Measurements from ENCODE around the gene SLC34A3.
A peak's percentile ranks its signal among the peaks of the same experiment; 100 is the strongest.

SLC34A3 gene

DNA sequence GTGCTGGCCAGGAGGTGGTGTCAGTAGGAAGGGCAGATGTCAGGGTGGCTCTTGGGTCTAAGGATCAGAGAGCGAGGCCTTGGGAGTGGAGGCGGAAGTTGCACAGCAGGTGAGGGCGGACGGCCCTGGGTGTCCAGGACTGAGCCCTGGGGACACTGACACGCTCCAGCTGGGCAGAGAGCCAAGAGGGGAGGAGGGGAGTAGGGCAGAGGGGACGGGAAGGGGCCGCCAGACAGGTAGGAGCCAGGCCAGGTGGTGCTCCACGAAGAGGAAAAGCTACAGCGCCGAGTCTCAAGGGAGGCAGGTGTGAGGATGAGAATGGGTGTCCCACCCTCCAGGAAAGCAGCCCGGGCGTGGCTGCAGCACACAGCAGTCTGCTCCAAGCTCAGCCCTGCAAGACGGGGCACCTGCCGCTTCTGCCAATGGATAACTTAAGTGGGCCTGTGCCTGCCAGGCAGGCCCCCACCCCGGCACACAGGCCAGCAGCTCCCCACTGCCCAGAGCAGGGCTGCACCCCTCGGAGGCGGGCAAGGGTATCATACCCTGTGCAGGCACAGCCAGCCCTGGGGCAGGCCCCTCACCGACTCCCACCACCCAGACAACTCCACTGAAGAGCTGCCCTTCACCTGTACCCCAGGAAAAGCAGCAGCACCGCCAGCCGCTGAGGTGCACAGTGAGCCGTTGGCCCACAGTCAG, 35.0 kb upstream of the SLC34A3 start:
- H3K4me3 ChIP-seq (replicated peaks; ENCODE audit: low read depth, low read length) = no peak overlapping the region
- no peak for DNase-seq (ENCODE audit: low read depth)
- no peak for TF ChIP-seq CTCF (IDR thresholded peaks at IDR 0.05; ENCODE audit: low read length, missing control alignments)

DNA sequence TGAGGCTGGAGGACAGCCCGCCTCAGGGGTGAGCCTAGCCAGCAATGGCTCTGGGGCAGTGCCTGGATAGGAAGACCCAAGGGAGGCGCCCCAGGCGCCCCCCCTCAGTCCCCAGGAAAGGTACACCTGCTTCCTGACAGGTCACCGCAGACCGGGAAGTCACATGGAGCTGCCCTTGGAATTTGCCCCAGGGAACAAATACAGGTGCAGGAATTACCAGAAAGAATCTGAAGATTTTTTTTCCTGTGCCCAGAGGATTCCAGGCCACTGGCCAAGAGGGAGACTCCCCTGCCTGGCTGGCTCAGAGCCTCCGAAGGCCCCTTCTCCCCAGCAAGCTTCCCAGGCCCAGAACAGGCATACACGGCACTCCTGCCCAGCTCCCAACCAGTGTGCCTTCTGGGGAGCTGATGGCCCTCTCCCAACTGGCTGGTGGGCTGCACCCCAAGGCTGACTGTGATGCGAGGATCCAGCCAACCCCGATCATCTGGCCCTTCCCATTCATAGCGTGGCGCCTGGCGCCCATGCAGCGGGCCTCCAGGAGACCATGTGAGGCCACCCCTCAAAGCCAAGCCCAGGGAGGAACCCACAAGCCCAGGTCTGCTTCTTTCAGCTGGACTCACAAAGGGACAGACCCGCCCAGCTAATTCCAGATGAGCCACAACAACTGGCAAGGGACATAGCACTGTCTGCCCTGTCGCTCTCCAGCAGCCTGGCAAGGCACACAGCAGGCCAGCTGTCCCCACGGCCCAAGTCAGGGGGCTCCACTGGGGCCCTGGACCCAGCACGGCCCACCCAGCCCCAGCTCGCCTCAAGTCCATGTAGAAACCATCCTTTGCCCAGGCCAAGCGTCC, 32.4 kb upstream of the SLC34A3 start:
- H3K4me3 ChIP-seq (replicated peaks; ENCODE audit: low read depth, low read length) = no peak overlapping the region
- no peak for TF ChIP-seq CTCF (IDR thresholded peaks at IDR 0.05; ENCODE audit: low read length, missing control alignments)
- no peak for DNase-seq (ENCODE audit: low read depth)

GRCh38 chr9:137198902-137199283, 31.8 kb upstream of the SLC34A3 start:
- no peak for DNase-seq (ENCODE audit: low read depth)
- peak overlapping the region; percentile 46 for H3K4me3 ChIP-seq (replicated peaks; ENCODE audit: low read depth, low read length)
- TF ChIP-seq CTCF (IDR thresholded peaks at IDR 0.05; ENCODE audit: low read length, missing control alignments) = no peak

- H3K4me3 ChIP-seq (replicated peaks; ENCODE audit: low read depth, low read length) = peak overlapping the region; percentile 46
- TF ChIP-seq CTCF (IDR thresholded peaks at IDR 0.05; ENCODE audit: low read length, missing control alignments) = no peak
- peak; percentile 25 for DNase-seq (ENCODE audit: low read depth)
Measured at GRCh38 chr9:137199411-137200121, 31.1 kb upstream of the SLC34A3 start.

- DNase-seq (ENCODE audit: low read depth) = peak; percentile 99
- H3K4me3 ChIP-seq (replicated peaks; ENCODE audit: low read depth, low read length) = peak within 1 kb of the TSS; percentile 69
- no peak for TF ChIP-seq CTCF (IDR thresholded peaks at IDR 0.05; ENCODE audit: low read length, missing control alignments)
Measured at GRCh38 chr9:137200311-137201204, 30.1 kb upstream of the SLC34A3 start, which contains the start of gene TPRN. Gene TPRN, minus strand, starts transcription at chr9:137200741. Its CDS starts 30 bp downstream, at chr9:137200711.

Data from fibroblast of pulmonary artery (primary cell).